GM18520 (cell line): Measurements from ENCODE around the gene PI4K2B.
"Not testable (repeated sequence)": the region's sequence is repeated elsewhere in the genome, so short reads cannot be mapped to it uniquely, and the experiment has no call there.

ENCODE experiments used
- ATAC-seq: cut with Tn5 transposase; IDR thresholded peaks from one replicate; pipeline ENCODE4 v1.9.1; 2021; ENCODE audit not compliant: unreplicated experiment

PI4K2B gene

DNA sequence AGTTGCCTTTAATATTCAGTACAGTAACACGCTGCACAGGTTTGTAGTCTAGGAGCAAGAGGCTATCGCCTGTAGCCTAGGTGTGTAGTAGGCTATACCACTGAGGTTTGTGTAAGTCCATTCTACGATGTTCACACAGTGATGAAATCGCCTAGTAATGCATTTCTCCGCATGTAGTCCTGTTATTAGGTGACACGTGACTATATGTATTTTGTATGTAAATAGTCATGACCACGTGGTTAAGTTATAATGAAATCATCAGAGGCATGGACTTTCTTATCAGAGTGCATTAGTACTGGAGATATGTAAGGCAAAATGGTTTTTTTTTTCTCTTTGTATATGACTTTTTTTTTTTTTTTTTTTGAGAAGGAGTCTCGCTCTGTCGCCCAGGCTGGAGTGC, 68.8 kb downstream of the PI4K2B start:
- no peak for ATAC-seq

- no peak for ATAC-seq
Observed at GRCh38 chr4:25303578-25303977, 69.7 kb downstream of the PI4K2B start.

- ATAC-seq: no peak
Observed at GRCh38 chr4:25306518-25307057, 72.8 kb downstream of the PI4K2B start.

GRCh38 chr4:25307596-25307995, 73.8 kb downstream of the PI4K2B start:
- ATAC-seq: no peak

DNA sequence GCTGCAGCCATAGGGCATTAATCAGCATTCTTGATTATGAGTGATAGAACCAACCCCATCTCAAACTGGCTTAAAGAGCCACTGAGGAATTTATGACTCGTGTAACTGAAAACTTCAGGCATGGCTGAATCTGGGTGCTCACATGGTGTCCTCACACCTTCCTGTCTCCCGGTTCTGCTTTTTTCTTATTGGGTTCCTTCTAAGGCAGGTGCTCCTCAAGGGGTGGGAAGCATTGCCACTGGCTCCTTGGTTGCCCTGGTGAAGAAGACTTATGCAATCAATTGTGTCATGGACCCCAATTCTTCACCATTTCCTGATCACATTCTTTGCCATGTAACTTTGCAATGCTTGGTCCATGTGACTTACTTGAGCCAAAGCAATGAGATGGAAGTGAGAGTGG, 74.5 kb downstream of the PI4K2B start:
- no peak for ATAC-seq

DNA sequence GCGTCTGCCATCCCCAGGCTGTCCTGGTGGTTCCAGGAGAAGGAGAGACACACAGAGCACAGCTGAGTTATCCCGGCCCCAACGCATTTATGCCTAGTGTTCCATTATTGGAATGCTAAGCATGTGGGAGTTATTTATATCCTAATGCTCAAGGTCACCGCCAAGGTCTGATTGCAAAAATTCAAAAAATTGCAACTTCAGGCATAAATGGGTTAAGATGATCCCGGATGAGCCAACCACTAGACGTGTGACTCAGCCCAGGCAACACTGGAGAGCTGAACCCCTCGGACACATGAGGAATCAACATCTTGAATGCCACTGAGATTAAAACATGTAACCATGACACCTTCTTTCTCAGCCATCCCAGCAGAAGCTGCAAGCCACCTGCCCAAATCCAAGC, 74.9 kb downstream of the PI4K2B start:
- no peak for ATAC-seq

- ATAC-seq: no peak
Observed at GRCh38 chr4:25310066-25310802, 76.4 kb downstream of the PI4K2B start.

GRCh38 chr4:25310803-25311166, 77.0 kb downstream of the PI4K2B start:
- ATAC-seq: no peak

GRCh38 chr4:25312496-25313200, 78.8 kb downstream of the PI4K2B start, which contains the start of gene ZCCHC4:
TSS of gene ZCCHC4 (plus strand) at chr4:25312774. CDS start at chr4:25312810, 36 bp downstream.
- peak; percentile 82 for ATAC-seq

GRCh38 chr4:25313201-25313895, 79.5 kb downstream of the PI4K2B start:
- no peak for ATAC-seq

DNA sequence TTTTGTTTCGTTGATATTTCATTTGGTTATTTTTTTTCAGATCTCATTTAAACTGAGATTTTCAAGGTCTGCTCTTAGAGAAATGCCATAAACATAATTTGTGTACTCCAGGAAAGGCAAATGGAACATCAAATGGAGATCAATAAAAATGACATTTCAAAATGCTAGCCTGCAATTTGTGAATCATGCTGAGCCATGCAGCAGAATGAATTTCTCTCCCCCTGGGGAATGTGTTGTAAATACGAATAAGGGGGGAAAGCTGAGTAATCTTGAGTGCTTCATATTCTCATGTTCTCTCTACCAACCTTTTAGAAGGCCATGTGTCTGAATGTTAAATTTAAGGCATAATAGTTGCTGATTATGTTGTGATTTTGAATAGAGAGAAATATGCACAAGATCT, 86.5 kb downstream of the PI4K2B start:
- ATAC-seq: no peak

DNA sequence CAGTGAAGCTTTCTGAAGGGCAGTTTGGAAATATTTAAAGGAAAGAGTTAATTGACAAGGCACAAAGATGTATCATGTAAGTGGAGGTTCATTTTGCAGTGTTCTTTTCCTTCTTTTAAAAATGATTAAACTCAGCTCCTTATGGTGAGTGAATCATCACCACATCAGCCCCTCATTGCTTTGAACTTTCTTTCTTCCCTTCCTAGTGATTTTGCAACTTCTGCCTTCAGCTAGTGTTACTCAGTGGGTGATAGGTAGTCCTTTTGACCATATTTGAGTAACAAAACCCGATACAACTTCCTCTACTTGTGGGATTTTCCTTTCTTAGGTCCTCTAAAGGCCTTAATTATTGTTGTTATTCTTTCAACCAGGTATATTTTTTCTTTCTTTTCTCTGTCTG, 86.9 kb downstream of the PI4K2B start:
- no peak for ATAC-seq

DNA sequence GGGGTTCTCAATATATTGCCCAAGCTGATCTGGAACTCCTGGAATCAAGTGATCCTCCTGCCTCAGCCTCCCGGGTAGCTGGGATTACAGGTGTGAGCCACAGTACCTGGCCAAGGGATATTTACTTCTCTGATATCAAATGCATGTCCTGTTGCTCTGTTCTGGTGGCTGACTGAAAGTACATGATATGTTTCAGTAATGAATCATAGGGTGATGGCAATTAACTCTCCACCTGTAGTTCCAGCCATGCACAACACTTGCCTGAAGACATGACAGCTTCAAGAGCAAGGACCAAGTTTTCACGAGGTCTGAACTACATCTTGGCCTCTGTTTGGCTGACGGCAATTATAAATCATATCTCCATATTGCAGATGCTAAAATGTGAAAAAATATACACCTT, 87.9 kb downstream of the PI4K2B start:
- no peak for ATAC-seq

- ATAC-seq: not testable (repeated sequence)
Observed at GRCh38 chr4:25328463-25328862, 94.6 kb downstream of the PI4K2B start.
